ES-I3 (cell line): Measurements from ENCODE around the gene RUVBL2.

Source experiments
- H3K36me3 ChIP-seq: 2 replicates; pipeline ENCODE4 v1.6.1; 2013; ENCODE audit warnings: mild to moderate bottlenecking, low read length, control low read depth, moderate library complexity; ENCODE audit not compliant: insufficient read depth
- H3K4me1 ChIP-seq: 2 replicates; pipeline ENCODE4 v1.6.1; 2013; ENCODE audit warnings: mild to moderate bottlenecking, control low read depth, low read length; ENCODE audit not compliant: insufficient read depth
- H3K9ac ChIP-seq: 2 replicates; pipeline ENCODE4 v1.6.1; 2013; ENCODE audit warnings: low read depth, mild to moderate bottlenecking, low read length, moderate library complexity
- H3K9me3 ChIP-seq: 2 replicates; pipeline ENCODE4 v1.6.1; 2013; ENCODE audit warnings: mild to moderate bottlenecking, low read length, moderate library complexity; ENCODE audit not compliant: control insufficient read depth, insufficient read depth

The RUVBL2 gene

GRCh38 chr19:48988860-48989259, 4.8 kb upstream of the RUVBL2 start:
- H3K36me3 ChIP-seq: peaks cover 10% of the 10 kb centered on the region
- no peak overlapping the region for H3K9ac ChIP-seq
- peaks cover 8% of the 10 kb centered on the region; the same call in 1 of the 2 replicates for H3K4me1 ChIP-seq
- no peaks in the 10 kb centered on the region for H3K9me3 ChIP-seq

GRCh38 chr19:48989701-48990291, 3.9 kb upstream of the RUVBL2 start:
- Histone ChIP-seq H3K36me3 (peaks cover 10% of the 10 kb centered on the region), H3K4me1 (peaks cover 8% of the 10 kb centered on the region; the same call in 1 of the 2 replicates), H3K9ac (no peak overlapping the region), H3K9me3 (no peaks in the 10 kb centered on the region)

GRCh38 chr19:48990400-48990799, 3.3 kb upstream of the RUVBL2 start:
- H3K4me1 ChIP-seq: peaks cover 8% of the 10 kb centered on the region; the same call in 1 of the 2 replicates
- peaks cover 10% of the 10 kb centered on the region for H3K36me3 ChIP-seq
- H3K9ac ChIP-seq: no peak overlapping the region
- H3K9me3 ChIP-seq: no peaks in the 10 kb centered on the region

GRCh38 chr19:48991011-48991609, 2.6 kb upstream of the RUVBL2 start:
- Histone ChIP-seq H3K9me3 (no peaks in the 10 kb centered on the region), H3K36me3 (peaks cover 10% of the 10 kb centered on the region), H3K9ac (no peak overlapping the region), H3K4me1 (peaks cover 8% of the 10 kb centered on the region; the same call in 1 of the 2 replicates)

- H3K9ac ChIP-seq: peak overlapping the region; percentile 96
- no peaks in the 10 kb centered on the region for H3K9me3 ChIP-seq
- peaks cover 8% of the 10 kb centered on the region; the same call in 1 of the 2 replicates for H3K4me1 ChIP-seq
- peaks cover 7% of the 10 kb centered on the region for H3K36me3 ChIP-seq
These were observed 1.7 kb upstream of the RUVBL2 start for GRCh38 chr19:48991873-48992580.

GRCh38 chr19:48992581-48993174, 1.0 kb upstream of the RUVBL2 start:
- Histone ChIP-seq H3K4me1 (peaks cover 8% of the 10 kb centered on the region; the same call in 1 of the 2 replicates), H3K9ac (peak overlapping the region; percentile 96), H3K9me3 (no peaks in the 10 kb centered on the region), H3K36me3 (peaks cover 7% of the 10 kb centered on the region)

GRCh38 chr19:48994035-48994386, 324 bp downstream of the RUVBL2 start:
- Histone ChIP-seq H3K9me3 (no peaks in the 10 kb centered on the region), H3K9ac (peak overlapping the region; percentile 96), H3K4me1 (peaks cover 8% of the 10 kb centered on the region; the same call in 1 of the 2 replicates), H3K36me3 (no peaks in the 10 kb centered on the region)

- Histone ChIP-seq H3K36me3 (peaks cover 3% of the 10 kb centered on the region; the same call in 1 of the 2 replicates), H3K4me1 (peaks cover 6% of the 10 kb centered on the region; the same call in 1 of the 2 replicates), H3K9me3 (no peaks in the 10 kb centered on the region), H3K9ac (no peak overlapping the region)
These were observed 4.3 kb downstream of the RUVBL2 start for GRCh38 chr19:48997972-48998371.

- Histone ChIP-seq H3K9ac (no peak overlapping the region), H3K4me1 (peaks cover 6% of the 10 kb centered on the region; the same call in 1 of the 2 replicates), H3K9me3 (no peaks in the 10 kb centered on the region), H3K36me3 (peaks cover 10% of the 10 kb centered on the region)
These were observed 6.0 kb downstream of the RUVBL2 start for GRCh38 chr19:48999481-49000325.

GRCh38 chr19:49004133-49004532, 10.4 kb downstream of the RUVBL2 start:
- Histone ChIP-seq H3K9me3 (no peaks in the 10 kb centered on the region), H3K4me1 (peaks cover 6% of the 10 kb centered on the region; the same call in 1 of the 2 replicates), H3K9ac (no peak overlapping the region), H3K36me3 (peaks cover 19% of the 10 kb centered on the region)

GRCh38 chr19:49004964-49005614, 11.4 kb downstream of the RUVBL2 start:
- H3K9ac ChIP-seq: no peak overlapping the region
- H3K9me3 ChIP-seq: no peaks in the 10 kb centered on the region
- H3K4me1 ChIP-seq: no peaks in the 10 kb centered on the region
- peaks cover 20% of the 10 kb centered on the region for H3K36me3 ChIP-seq

- H3K9ac ChIP-seq: no peak overlapping the region
- H3K4me1 ChIP-seq: no peaks in the 10 kb centered on the region
- H3K36me3 ChIP-seq: peaks cover 31% of the 10 kb centered on the region
- no peaks in the 10 kb centered on the region for H3K9me3 ChIP-seq
These were observed 13.2 kb downstream of the RUVBL2 start for GRCh38 chr19:49006905-49007304.

- Histone ChIP-seq H3K9me3 (no peaks in the 10 kb centered on the region), H3K9ac (no peak overlapping the region), H3K36me3 (peaks cover 26% of the 10 kb centered on the region), H3K4me1 (no peaks in the 10 kb centered on the region)
These were observed 16.1 kb downstream of the RUVBL2 start for GRCh38 chr19:49009828-49010227.
